ENCODE data around the gene TPBG. TPM values are rescaled to one million over a fixed set of nuclear protein-coding genes. Genes with fewer than 3 reads are reported as not detected.

TPBG gene
- total RNA-seq (2022; extraction: Qiagen RNA extraction), result 30.1 to 35.9 TPM (median 35.1 TPM) in 5 replicates

GRCh38 chr6:82363428-82364086 lies at the start of gene TPBG:
TPBG (plus strand) TSS chr6:82363817; CDS start chr6:82364962, 1,145 bp downstream.

Other genes with a start within 250 kb of the TPBG start
- 22.3 to 32.2 TPM (median 26.3 TPM) in 5 replicates for gene IBTK, start 116.1 kb upstream of the TPBG start, total RNA-seq (2022; extraction: Qiagen RNA extraction)

Measured in A549 treated with AZD2906 at 1 μM for 4 hours (cell line).